Mesendoderm (in vitro differentiated cells): Measurements from ENCODE around the gene SH2D1B. TPM values are rescaled to one million over a fixed set of nuclear protein-coding genes. Genes with fewer than 3 reads are reported as not detected.
"Not testable (repeated sequence)": the region's sequence is repeated elsewhere in the genome, so short reads cannot be mapped to it uniquely, and the experiment has no call there.

Experiments used
- DNase-seq: peaks from one replicate; pipeline ENCODE4 v3.0.0; 2013
- H2AK5ac ChIP-seq: 2 replicates; pipeline ENCODE4 v1.6.1; 2013; ENCODE audit warnings: low read length, inconsistent platforms
- H2BK120ac ChIP-seq: 2 replicates; pipeline ENCODE4 v1.6.1; 2013; ENCODE audit warnings: low read depth, mild to moderate bottlenecking, low read length, moderate library complexity, mixed read lengths
- H2BK15ac ChIP-seq: replicated peaks from 2 replicates; pipeline ENCODE4 v1.6.1; 2013; ENCODE audit warnings: low read depth, mild to moderate bottlenecking, moderate library complexity
- H2BK5ac ChIP-seq: 2 replicates; pipeline ENCODE4 v1.6.1; 2013; ENCODE audit warnings: low read length, inconsistent platforms
- H3K18ac ChIP-seq: 2 replicates; pipeline ENCODE4 v1.6.1; 2013; ENCODE audit warnings: mild to moderate bottlenecking, low read length, mixed read lengths
- H3K23ac ChIP-seq: one replicate; pipeline ENCODE4 v1.6.1; 2013; ENCODE audit warnings: low read length
- H3K27ac ChIP-seq: 2 replicates; pipeline ENCODE4 v1.5.1; 2013; ENCODE audit warnings: low read depth, mild to moderate bottlenecking, inconsistent platforms, low read length, moderate library complexity
- H3K27me3 ChIP-seq: 2 replicates; pipeline ENCODE4 v1.6.1; 2013; ENCODE audit warnings: low read length, control low read depth, mild to moderate bottlenecking, inconsistent platforms; ENCODE audit not compliant: insufficient read depth, poor library complexity
- H3K36me3 ChIP-seq: 2 replicates; pipeline ENCODE4 v1.6.1; 2013; ENCODE audit warnings: low read length, inconsistent platforms; ENCODE audit not compliant: control insufficient read depth, insufficient read depth
- H3K4ac ChIP-seq: one replicate; pipeline ENCODE4 v1.6.1; 2013; ENCODE audit warnings: low read depth, mild to moderate bottlenecking, low read length, moderate library complexity
- H3K4me1 ChIP-seq: 2 replicates; pipeline ENCODE4 v1.6.1; 2013; ENCODE audit warnings: low read depth, low read length, inconsistent platforms; ENCODE audit not compliant: control insufficient read depth
- H3K4me2 ChIP-seq: 2 replicates; pipeline ENCODE4 v1.6.1; 2013; ENCODE audit warnings: low read length
- H3K4me3 ChIP-seq: 2 replicates; pipeline ENCODE4 v1.5.1; 2013; ENCODE audit warnings: mild to moderate bottlenecking, low read length
- H3K56ac ChIP-seq: one replicate; pipeline ENCODE4 v1.6.1; 2013; ENCODE audit warnings: low read length
- H3K79me1 ChIP-seq: 2 replicates; pipeline ENCODE4 v1.6.1; 2013; ENCODE audit warnings: low read length, inconsistent platforms
- H3K79me2 ChIP-seq: 2 replicates; pipeline ENCODE4 v1.6.1; 2013; ENCODE audit warnings: mild to moderate bottlenecking, low read length; ENCODE audit not compliant: control insufficient read depth, insufficient read depth
- H3K9ac ChIP-seq: 2 replicates; pipeline ENCODE4 v1.6.1; 2013; ENCODE audit warnings: low read length, inconsistent platforms
- H4K5ac ChIP-seq: one replicate; pipeline ENCODE4 v1.6.1; 2013; ENCODE audit warnings: low read length
- H4K8ac ChIP-seq: one replicate; pipeline ENCODE4 v1.6.1; 2013; ENCODE audit warnings: low read depth, mild to moderate bottlenecking, control low read depth, low read length, moderate library complexity
- WGBS: extraction: QIAGEN DNeasy Blood & Tissue Kit; methylation state at CpG from one replicate; pipeline ENCODE4 v1.1.7; 2013; ENCODE audit warnings: low lambda C conversion rate, missing lambda C conversion rate; ENCODE audit not compliant: insufficient coverage; ENCODE audit errors: extremely low coverage; 5-methylcytosine and 5-hydroxymethylcytosine counted together
- polyA plus RNA-seq, 2 experiments: library from polyadenylated mRNA; stranded (reverse); fragments of 200-250 nt; gene quantifications; one replicate each; pipeline ENCODE4 v1.2.3, GENCODE V29; 2013

Gene SH2D1B
- polyA plus RNA-seq (2013, experiment 1 of 2), result not detected
- polyA plus RNA-seq (2013, experiment 2 of 2), result not detected

- DNase-seq, result peak; percentile 34
Observed at GRCh38 chr1:162412002-162412401, at the start of gene SH2D1B. Gene SH2D1B, minus strand, starts transcription at chr1:162412136. Its CDS starts 120 bp downstream, at chr1:162412016.

GRCh38 chr1:162458236-162458635 lies 46.3 kb upstream of the SH2D1B start:
- Histone ChIP-seq H3K4me1 (no peaks in the 10 kb centered on the region), H3K56ac (no peak overlapping the region), H2BK120ac (no peak overlapping the region), H3K27me3 (no peaks in the 10 kb centered on the region), H3K79me1 (no peaks in the 10 kb centered on the region), H3K4me2 (no peak overlapping the region), H2BK15ac (no peak overlapping the region), H3K27ac (no peak overlapping the region), H3K36me3 (no peaks in the 10 kb centered on the region), H2AK5ac (no peak overlapping the region), H3K23ac (no peak overlapping the region), H4K5ac (no peak overlapping the region), H3K79me2 (no peaks in the 10 kb centered on the region), H3K9ac (no peak overlapping the region), H4K8ac (no peak overlapping the region), H3K4me3 (no peak overlapping the region), H2BK5ac (no peak overlapping the region), H3K4ac (no peak overlapping the region), H3K18ac (no peak overlapping the region)
- no peak for DNase-seq
- no CpG with 5 or more reads among the region's 5 CpGs for WGBS

More at GRCh38 chr1:162412002-162412401, at the start of gene SH2D1B:
- no peak within 1 kb of the TSS for H4K5ac ChIP-seq
- no peak within 1 kb of the TSS for H3K4ac ChIP-seq
- H3K4me1 ChIP-seq, result peaks cover 2% of the 10 kb centered on the region
- H3K4me2 ChIP-seq, result no peak within 1 kb of the TSS
- H3K23ac ChIP-seq, result no peak within 1 kb of the TSS
- no peaks in the 10 kb centered on the region for H3K36me3 ChIP-seq
- no peak within 1 kb of the TSS for H2BK5ac ChIP-seq
- no peaks in the 10 kb centered on the region for H3K79me1 ChIP-seq
- H2BK15ac ChIP-seq, result no peak within 1 kb of the TSS
- H3K27me3 ChIP-seq, result no peaks in the 10 kb centered on the region
- H3K56ac ChIP-seq, result no peak within 1 kb of the TSS
- H3K4me3 ChIP-seq, result no peak within 1 kb of the TSS
- no CpG with 5 or more reads among the region's 3 CpGs for WGBS
- H2BK120ac ChIP-seq, result no peak within 1 kb of the TSS
- H3K18ac ChIP-seq, result no peak within 1 kb of the TSS
- no peak within 1 kb of the TSS for H4K8ac ChIP-seq
- no peak within 1 kb of the TSS for H2AK5ac ChIP-seq
- H3K9ac ChIP-seq, result no peak within 1 kb of the TSS
- no peaks in the 10 kb centered on the region for H3K79me2 ChIP-seq
- H3K27ac ChIP-seq, result no peak within 1 kb of the TSS

GRCh38 chr1:162456323-162456722 lies 44.4 kb upstream of the SH2D1B start:
- no peak overlapping the region for H3K9ac ChIP-seq
- no peak overlapping the region for H3K4me3 ChIP-seq
- H2BK120ac ChIP-seq, result no peak overlapping the region
- H3K79me2 ChIP-seq, result no peaks in the 10 kb centered on the region
- no peak overlapping the region for H3K56ac ChIP-seq
- WGBS, result no CpG with 5 or more reads among the region's 4 CpGs
- no peak overlapping the region for H3K18ac ChIP-seq
- no peak overlapping the region for H4K5ac ChIP-seq
- no peak overlapping the region for H3K4me2 ChIP-seq
- no peaks in the 10 kb centered on the region for H3K4me1 ChIP-seq
- no peaks in the 10 kb centered on the region for H3K79me1 ChIP-seq
- H3K27me3 ChIP-seq, result no peaks in the 10 kb centered on the region
- no peak for DNase-seq
- H4K8ac ChIP-seq, result no peak overlapping the region
- H2BK15ac ChIP-seq, result no peak overlapping the region
- H3K4ac ChIP-seq, result no peak overlapping the region
- no peak overlapping the region for H2AK5ac ChIP-seq
- H3K27ac ChIP-seq, result no peak overlapping the region
- no peaks in the 10 kb centered on the region for H3K36me3 ChIP-seq
- no peak overlapping the region for H2BK5ac ChIP-seq
- no peak overlapping the region for H3K23ac ChIP-seq

GRCh38 chr1:162454361-162454760 lies 42.4 kb upstream of the SH2D1B start:
- not testable (repeated sequence) for H2BK15ac ChIP-seq, DNase-seq, H3K36me3 ChIP-seq, H3K9ac ChIP-seq, H3K79me1 ChIP-seq, H3K27me3 ChIP-seq, H2BK5ac ChIP-seq, H3K79me2 ChIP-seq, H3K4me1 ChIP-seq, H3K4me2 ChIP-seq, H3K27ac ChIP-seq, H4K5ac ChIP-seq, H3K4me3 ChIP-seq, H3K4ac ChIP-seq, H2BK120ac ChIP-seq, H3K56ac ChIP-seq, H2AK5ac ChIP-seq, H3K18ac ChIP-seq, H4K8ac ChIP-seq, H3K23ac ChIP-seq
- WGBS, result no CpG with 5 or more reads among the region's 3 CpGs

- H4K5ac ChIP-seq, result no peak overlapping the region
- H3K56ac ChIP-seq, result no peak overlapping the region
Observed at GRCh38 chr1:162446946-162447345, 35.0 kb upstream of the SH2D1B start.

GRCh38 chr1:162444903-162445302 lies 33.0 kb upstream of the SH2D1B start:
- Histone ChIP-seq H3K9ac (no peak overlapping the region), H3K56ac (no peak overlapping the region), H4K8ac (no peak overlapping the region), H3K27me3 (no peaks in the 10 kb centered on the region), H2BK120ac (no peak overlapping the region), H4K5ac (no peak overlapping the region), H3K79me1 (no peaks in the 10 kb centered on the region), H3K4me2 (no peak overlapping the region), H2AK5ac (no peak overlapping the region), H3K4me1 (no peaks in the 10 kb centered on the region), H3K27ac (no peak overlapping the region), H3K79me2 (no peaks in the 10 kb centered on the region), H2BK15ac (no peak overlapping the region), H3K18ac (no peak overlapping the region), H3K36me3 (no peaks in the 10 kb centered on the region), H2BK5ac (no peak overlapping the region), H3K23ac (no peak overlapping the region), H3K4me3 (no peak overlapping the region), H3K4ac (no peak overlapping the region)
- no peak for DNase-seq

More at GRCh38 chr1:162446946-162447345, 35.0 kb upstream of the SH2D1B start:
- no peak overlapping the region for H2BK5ac ChIP-seq
- no peak overlapping the region for H2BK15ac ChIP-seq
- no peaks in the 10 kb centered on the region for H3K79me2 ChIP-seq
- no peaks in the 10 kb centered on the region for H3K79me1 ChIP-seq
- no peak overlapping the region for H4K8ac ChIP-seq
- H3K27ac ChIP-seq, result no peak overlapping the region
- no CpG with 5 or more reads among the region's 2 CpGs for WGBS
- no peak overlapping the region for H3K9ac ChIP-seq
- no peak for DNase-seq
- no peak overlapping the region for H3K4me3 ChIP-seq
- H3K36me3 ChIP-seq, result no peaks in the 10 kb centered on the region
- no peak overlapping the region for H2BK120ac ChIP-seq
- H3K23ac ChIP-seq, result no peak overlapping the region
- no peak overlapping the region for H3K4ac ChIP-seq
- no peaks in the 10 kb centered on the region for H3K27me3 ChIP-seq
- no peak overlapping the region for H3K4me2 ChIP-seq
- H3K4me1 ChIP-seq, result no peaks in the 10 kb centered on the region
- H3K18ac ChIP-seq, result no peak overlapping the region
- no peak overlapping the region for H2AK5ac ChIP-seq
